ENCODE measurements around the gene NOTCH2NLA.
"Not testable (repeated sequence)": the region's sequence is repeated elsewhere in the genome, so short reads cannot be mapped to it uniquely, and the experiment has no call there.

DNA sequence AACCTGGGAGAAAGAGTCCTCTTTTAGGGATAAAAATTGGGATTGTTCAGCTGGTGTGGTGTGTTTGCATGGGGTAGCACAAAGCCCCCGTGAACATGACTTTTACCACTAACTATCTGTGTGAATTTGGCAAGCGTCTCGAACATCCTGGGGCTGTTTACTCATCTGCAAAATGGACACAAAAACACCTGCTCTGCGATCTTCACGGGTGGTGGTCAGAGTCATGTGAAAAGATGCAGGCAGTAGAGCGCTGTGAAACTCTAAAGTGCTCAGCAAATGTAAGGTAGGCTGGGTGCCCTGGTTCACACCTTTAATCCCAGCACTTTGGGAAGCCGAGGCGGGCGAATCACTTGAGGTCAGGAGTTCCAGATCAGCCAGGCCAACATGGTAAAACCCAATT, 41.3 kb upstream of the NOTCH2NLA start:
- TF ChIP-seq, protein P1, sequence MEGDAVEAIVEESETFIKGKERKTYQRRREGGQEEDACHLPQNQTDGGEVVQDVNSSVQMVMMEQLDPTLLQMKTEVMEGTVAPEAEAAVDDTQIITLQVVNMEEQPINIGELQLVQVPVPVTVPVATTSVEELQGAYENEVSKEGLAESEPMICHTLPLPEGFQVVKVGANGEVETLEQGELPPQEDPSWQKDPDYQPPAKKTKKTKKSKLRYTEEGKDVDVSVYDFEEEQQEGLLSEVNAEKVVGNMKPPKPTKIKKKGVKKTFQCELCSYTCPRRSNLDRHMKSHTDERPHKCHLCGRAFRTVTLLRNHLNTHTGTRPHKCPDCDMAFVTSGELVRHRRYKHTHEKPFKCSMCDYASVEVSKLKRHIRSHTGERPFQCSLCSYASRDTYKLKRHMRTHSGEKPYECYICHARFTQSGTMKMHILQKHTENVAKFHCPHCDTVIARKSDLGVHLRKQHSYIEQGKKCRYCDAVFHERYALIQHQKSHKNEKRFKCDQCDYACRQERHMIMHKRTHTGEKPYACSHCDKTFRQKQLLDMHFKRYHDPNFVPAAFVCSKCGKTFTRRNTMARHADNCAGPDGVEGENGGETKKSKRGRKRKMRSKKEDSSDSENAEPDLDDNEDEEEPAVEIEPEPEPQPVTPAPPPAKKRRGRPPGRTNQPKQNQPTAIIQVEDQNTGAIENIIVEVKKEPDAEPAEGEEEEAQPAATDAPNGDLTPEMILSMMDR (IDR thresholded peaks at IDR 0.05), result not testable (repeated sequence)
- TF ChIP-seq ZFX (IDR thresholded peaks at IDR 0.05; ENCODE audit: borderline replicate concordance), result not testable (repeated sequence)

All from 22Rv1 (cell line).